ENCODE results near the gene ROMO1. TPM values are rescaled to one million over a fixed set of nuclear protein-coding genes. Genes with fewer than 3 reads are reported as not detected.

ROMO1 gene
- polyA plus RNA-seq, 2 donors = 335 to 517 TPM

GRCh38 chr20:35724321-35725230 lies 25.4 kb downstream of the ROMO1 start:
- no peak overlapping the region for H3K4me3 ChIP-seq (ENCODE audit: low read depth in 1 of 2, low read length in 2 of 2)
- no peaks in the 10 kb centered on the region for H3K4me1 ChIP-seq (ENCODE audit: control insufficient read depth in 2 of 2, insufficient read depth in 2 of 2, low read length in 1 of 2)
- peaks cover 22 to 34% of the 10 kb centered on the region in 2 donors for H3K36me3 ChIP-seq (ENCODE audit: control insufficient read depth in 2 of 2, insufficient read depth in 2 of 2, low read length in 1 of 2)
- WGBS, 2 donors = 78 to 80% methylated on average over 13 of the region's 13 CpGs
- no peaks in the 10 kb centered on the region for H3K27me3 ChIP-seq (ENCODE audit: control insufficient read depth in 1 of 2, insufficient read depth in 2 of 2, low read length in 2 of 2)
- H3K27ac ChIP-seq (ENCODE audit: low read depth in 2 of 2, low read length in 1 of 2) = no peak overlapping the region
- no peaks in the 10 kb centered on the region for H3K9me3 ChIP-seq (ENCODE audit: control insufficient read depth in 2 of 2, insufficient read depth in 1 of 2, low read depth in 1 of 2, low read length in 1 of 2)

GRCh38 chr20:35726842-35727711 lies 27.9 kb downstream of the ROMO1 start:
- H3K27me3 ChIP-seq (ENCODE audit: control insufficient read depth in 1 of 2, insufficient read depth in 2 of 2, low read length in 2 of 2) = no peaks in the 10 kb centered on the region
- peaks cover 12 to 26% of the 10 kb centered on the region in 2 donors for H3K36me3 ChIP-seq (ENCODE audit: control insufficient read depth in 2 of 2, insufficient read depth in 2 of 2, low read length in 1 of 2)
- no peak overlapping the region for H3K27ac ChIP-seq (ENCODE audit: low read depth in 2 of 2, low read length in 1 of 2)
- WGBS, 2 donors = 93 to 95% methylated on average over 20 of the region's 20 CpGs
- H3K4me1 ChIP-seq (ENCODE audit: control insufficient read depth in 2 of 2, insufficient read depth in 2 of 2, low read length in 1 of 2) = no peaks in the 10 kb centered on the region
- H3K4me3 ChIP-seq (ENCODE audit: low read depth in 1 of 2, low read length in 2 of 2) = no peak overlapping the region
- H3K9me3 ChIP-seq (ENCODE audit: control insufficient read depth in 2 of 2, insufficient read depth in 1 of 2, low read depth in 1 of 2, low read length in 1 of 2) = no peaks in the 10 kb centered on the region

GRCh38 chr20:35729283-35729807 lies 30.1 kb downstream of the ROMO1 start:
- Histone ChIP-seq H3K4me1 (ENCODE audit: control insufficient read depth in 2 of 2, insufficient read depth in 2 of 2, low read length in 1 of 2) (no peaks in the 10 kb centered on the region), H3K36me3 (ENCODE audit: control insufficient read depth in 2 of 2, insufficient read depth in 2 of 2, low read length in 1 of 2) (peaks cover 12 to 23% of the 10 kb centered on the region in 2 donors), H3K9me3 (ENCODE audit: control insufficient read depth in 2 of 2, insufficient read depth in 1 of 2, low read depth in 1 of 2, low read length in 1 of 2) (no peaks in the 10 kb centered on the region), H3K4me3 (ENCODE audit: low read depth in 1 of 2, low read length in 2 of 2) (no peak overlapping the region), H3K27me3 (ENCODE audit: control insufficient read depth in 1 of 2, insufficient read depth in 2 of 2, low read length in 2 of 2) (no peaks in the 10 kb centered on the region), H3K27ac (ENCODE audit: low read depth in 2 of 2, low read length in 1 of 2) (no peak overlapping the region)
- 75 to 77% methylated on average over 7 of the region's 7 CpGs for WGBS, 2 donors

GRCh38 chr20:35729836-35730582 lies 30.8 kb downstream of the ROMO1 start:
- Histone ChIP-seq H3K27ac (ENCODE audit: low read depth in 2 of 2, low read length in 1 of 2) (no peak overlapping the region), H3K4me3 (ENCODE audit: low read depth in 1 of 2, low read length in 2 of 2) (no peak overlapping the region), H3K4me1 (ENCODE audit: control insufficient read depth in 2 of 2, insufficient read depth in 2 of 2, low read length in 1 of 2) (no peaks in the 10 kb centered on the region), H3K9me3 (ENCODE audit: control insufficient read depth in 2 of 2, insufficient read depth in 1 of 2, low read depth in 1 of 2, low read length in 1 of 2) (no peaks in the 10 kb centered on the region), H3K36me3 (ENCODE audit: control insufficient read depth in 2 of 2, insufficient read depth in 2 of 2, low read length in 1 of 2) (peaks cover 10 to 22% of the 10 kb centered on the region in 2 donors), H3K27me3 (ENCODE audit: control insufficient read depth in 1 of 2, insufficient read depth in 2 of 2, low read length in 2 of 2) (no peaks in the 10 kb centered on the region)
- 71 to 82% methylated on average over 2 of the region's 2 CpGs for WGBS, 2 donors

- H3K4me1 ChIP-seq (ENCODE audit: control insufficient read depth in 2 of 2, insufficient read depth in 2 of 2, low read length in 1 of 2) = no peaks in the 10 kb centered on the region
Observed at GRCh38 chr20:35730583-35731468, 31.6 kb downstream of the ROMO1 start.

GRCh38 chr20:35731469-35731788 lies 32.2 kb downstream of the ROMO1 start:
- no peaks in the 10 kb centered on the region for H3K9me3 ChIP-seq (ENCODE audit: control insufficient read depth in 2 of 2, insufficient read depth in 1 of 2, low read depth in 1 of 2, low read length in 1 of 2)
- H3K27ac ChIP-seq (ENCODE audit: low read depth in 2 of 2, low read length in 1 of 2) = no peak overlapping the region
- H3K27me3 ChIP-seq (ENCODE audit: control insufficient read depth in 1 of 2, insufficient read depth in 2 of 2, low read length in 2 of 2) = no peaks in the 10 kb centered on the region
- H3K4me1 ChIP-seq (ENCODE audit: control insufficient read depth in 2 of 2, insufficient read depth in 2 of 2, low read length in 1 of 2) = no peaks in the 10 kb centered on the region
- H3K36me3 ChIP-seq (ENCODE audit: control insufficient read depth in 2 of 2, insufficient read depth in 2 of 2, low read length in 1 of 2) = peaks cover 10 to 17% of the 10 kb centered on the region in 2 donors
- WGBS, 2 donors = 51 to 53% methylated on average over 2 of the region's 2 CpGs
- no peak overlapping the region for H3K4me3 ChIP-seq (ENCODE audit: low read depth in 1 of 2, low read length in 2 of 2)

More at GRCh38 chr20:35730583-35731468, 31.6 kb downstream of the ROMO1 start:
- Histone ChIP-seq H3K36me3 (ENCODE audit: control insufficient read depth in 2 of 2, insufficient read depth in 2 of 2, low read length in 1 of 2) (peaks cover 10 to 20% of the 10 kb centered on the region in 2 donors), H3K4me3 (ENCODE audit: low read depth in 1 of 2, low read length in 2 of 2) (no peak overlapping the region), H3K9me3 (ENCODE audit: control insufficient read depth in 2 of 2, insufficient read depth in 1 of 2, low read depth in 1 of 2, low read length in 1 of 2) (no peaks in the 10 kb centered on the region), H3K27ac (ENCODE audit: low read depth in 2 of 2, low read length in 1 of 2) (no peak overlapping the region), H3K27me3 (ENCODE audit: control insufficient read depth in 1 of 2, insufficient read depth in 2 of 2, low read length in 2 of 2) (no peaks in the 10 kb centered on the region)
- 33 to 37% methylated on average over 4 of the region's 4 CpGs for WGBS, 2 donors

GRCh38 chr20:35731862-35732643 lies 32.8 kb downstream of the ROMO1 start:
- H3K4me3 ChIP-seq (ENCODE audit: low read depth in 1 of 2, low read length in 2 of 2) = no peak overlapping the region
- WGBS, 2 donors = 83 to 84% methylated on average over 24 of the region's 24 CpGs
- H3K9me3 ChIP-seq (ENCODE audit: control insufficient read depth in 2 of 2, insufficient read depth in 1 of 2, low read depth in 1 of 2, low read length in 1 of 2) = no peaks in the 10 kb centered on the region
- H3K27me3 ChIP-seq (ENCODE audit: control insufficient read depth in 1 of 2, insufficient read depth in 2 of 2, low read length in 2 of 2) = no peaks in the 10 kb centered on the region
- peaks cover 6 to 15% of the 10 kb centered on the region in 2 donors for H3K36me3 ChIP-seq (ENCODE audit: control insufficient read depth in 2 of 2, insufficient read depth in 2 of 2, low read length in 1 of 2)
- no peak overlapping the region for H3K27ac ChIP-seq (ENCODE audit: low read depth in 2 of 2, low read length in 1 of 2)
- no peaks in the 10 kb centered on the region for H3K4me1 ChIP-seq (ENCODE audit: control insufficient read depth in 2 of 2, insufficient read depth in 2 of 2, low read length in 1 of 2)

- Histone ChIP-seq H3K9me3 (ENCODE audit: control insufficient read depth in 2 of 2, insufficient read depth in 1 of 2, low read depth in 1 of 2, low read length in 1 of 2) (no peaks in the 10 kb centered on the region), H3K36me3 (ENCODE audit: control insufficient read depth in 2 of 2, insufficient read depth in 2 of 2, low read length in 1 of 2) (peaks cover 6 to 14% of the 10 kb centered on the region in 2 donors), H3K27ac (ENCODE audit: low read depth in 2 of 2, low read length in 1 of 2) (no peak overlapping the region), H3K4me3 (ENCODE audit: low read depth in 1 of 2, low read length in 2 of 2) (no peak overlapping the region), H3K27me3 (ENCODE audit: control insufficient read depth in 1 of 2, insufficient read depth in 2 of 2, low read length in 2 of 2) (no peaks in the 10 kb centered on the region), H3K4me1 (ENCODE audit: control insufficient read depth in 2 of 2, insufficient read depth in 2 of 2, low read length in 1 of 2) (no peaks in the 10 kb centered on the region)
- WGBS, 2 donors = 42 to 53% methylated on average over 1 of the region's 1 CpG
Observed at GRCh38 chr20:35732644-35732982, 33.4 kb downstream of the ROMO1 start.
